HG03521 (cell line): ENCODE results near the gene HLF.

Experiments
- ATAC-seq: cut with Tn5 transposase; IDR thresholded peaks from one replicate; pipeline ENCODE4 v1.9.1; 2021; ENCODE audit warnings: mild to moderate bottlenecking, moderate library complexity; ENCODE audit not compliant: unreplicated experiment

The HLF gene

DNA sequence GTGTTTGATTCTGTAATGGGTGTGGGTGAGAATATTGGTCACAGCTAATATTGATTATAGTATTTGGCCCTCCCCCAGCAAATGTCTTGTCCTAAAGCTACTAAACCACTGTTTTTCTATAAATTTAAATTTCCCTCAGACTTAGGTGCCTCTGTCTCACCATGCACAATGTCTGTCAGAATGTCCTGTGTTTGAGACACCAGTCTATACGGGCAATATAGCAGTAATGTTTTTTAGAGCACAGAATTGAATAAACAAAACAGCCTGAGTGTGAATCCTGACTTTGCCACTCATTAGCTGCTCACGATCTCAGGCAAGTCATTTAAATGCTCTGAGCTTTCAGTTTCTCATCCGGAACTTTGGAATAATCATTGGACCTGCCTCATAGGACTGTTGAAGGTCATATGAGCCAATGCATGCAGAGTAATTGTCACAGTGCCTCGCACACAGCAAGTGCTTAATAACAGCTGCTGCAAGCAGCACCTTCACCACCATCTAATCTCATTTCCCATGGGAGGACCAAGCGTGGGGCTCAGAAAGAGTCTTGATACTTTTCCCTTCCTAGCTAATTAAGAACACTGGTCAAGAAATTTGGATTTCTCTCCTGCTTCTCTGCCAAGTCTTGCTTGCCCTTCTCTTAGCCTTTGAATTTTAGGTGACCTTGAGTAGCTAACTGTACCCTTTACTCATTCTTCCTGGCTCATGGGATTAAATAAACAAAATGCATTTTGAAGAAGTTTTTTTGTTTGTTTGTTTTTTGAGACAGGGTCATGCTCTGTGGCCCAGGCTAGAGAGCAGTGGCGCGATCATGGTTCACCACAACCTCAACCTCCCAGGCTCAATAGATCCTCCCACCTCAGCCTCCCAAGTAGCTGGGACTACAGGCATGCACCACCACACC is 9.8 kb downstream of the HLF start:
- ATAC-seq, result no peak

DNA sequence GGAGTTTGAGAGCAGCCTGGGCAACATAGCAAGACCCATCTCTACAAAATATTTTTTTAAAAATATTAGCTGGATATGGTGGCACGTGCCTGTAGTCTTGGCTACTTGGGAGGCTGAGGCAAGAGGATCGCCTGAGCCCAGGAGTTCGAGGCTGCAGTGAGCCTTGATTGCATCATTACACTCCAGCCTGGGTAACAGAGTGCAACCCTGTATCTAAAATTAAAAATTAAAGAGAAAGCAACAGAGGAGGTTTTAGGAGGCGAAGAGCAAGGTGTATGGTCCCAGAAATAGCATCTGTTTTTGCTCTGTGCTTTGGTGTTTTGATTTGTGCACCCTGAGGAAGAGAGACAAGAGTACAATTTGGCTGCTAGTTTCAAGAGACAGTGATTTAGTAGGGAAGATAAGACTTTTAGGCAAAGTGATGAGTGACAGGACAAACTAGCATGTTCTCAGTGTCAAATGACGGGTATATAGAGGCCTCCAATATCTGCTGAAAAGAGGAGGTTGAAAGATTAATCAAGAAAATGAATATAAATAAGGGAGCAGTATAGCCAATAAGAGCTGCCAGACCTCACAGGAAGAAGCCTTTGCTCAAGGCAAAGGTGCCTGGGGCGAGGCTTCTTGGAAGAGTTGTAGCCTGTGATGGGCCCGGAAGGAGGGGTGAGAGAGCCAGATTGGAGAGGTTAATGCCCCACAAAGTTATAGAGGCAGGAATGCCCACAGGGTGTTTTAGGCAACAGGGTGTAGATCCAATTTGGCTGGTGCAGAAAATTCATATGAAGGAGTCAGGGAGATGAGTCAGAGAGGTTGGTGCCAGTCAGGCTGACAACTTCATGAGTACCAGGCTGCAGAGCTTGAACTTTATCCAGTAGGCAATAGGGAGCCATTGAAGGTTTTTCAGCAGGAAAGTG is 11.4 kb downstream of the HLF start:
- no peak for ATAC-seq

DNA sequence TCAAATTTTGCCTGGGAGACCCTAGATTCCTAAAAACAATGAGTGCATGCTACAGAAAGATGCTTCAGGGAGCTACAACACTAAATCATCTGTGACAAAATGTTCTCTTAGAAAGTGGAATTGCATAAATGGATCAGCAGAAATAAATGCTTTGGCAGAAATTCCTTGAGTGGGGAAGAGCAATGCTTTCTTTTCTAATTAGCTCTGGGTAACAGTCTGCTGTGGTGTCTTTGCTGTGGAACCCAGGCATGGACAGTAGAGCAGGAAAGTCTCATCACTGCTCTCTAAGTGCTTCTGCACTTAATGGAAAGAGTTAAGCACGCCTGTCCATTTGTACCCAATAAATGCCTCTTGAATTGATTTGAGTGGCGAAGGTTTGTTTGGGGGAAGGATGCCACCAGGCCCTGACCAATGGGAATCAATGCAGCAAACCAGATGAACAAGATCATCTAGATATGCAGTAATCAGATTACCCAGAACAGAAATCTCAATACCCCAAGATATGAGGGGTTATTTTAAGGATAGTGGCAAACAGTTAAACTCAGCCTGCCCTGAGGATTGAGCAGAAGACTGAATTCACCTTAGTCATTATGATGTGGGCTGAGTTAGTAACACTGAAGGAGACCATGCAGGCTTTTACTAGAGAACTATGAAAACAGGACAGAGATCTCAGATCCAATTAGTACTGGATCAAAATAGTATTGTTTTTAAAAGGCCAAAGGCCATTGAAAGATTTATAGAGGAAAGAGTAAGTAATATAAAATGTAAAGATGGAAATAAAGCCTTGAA is 13.6 kb downstream of the HLF start:
- no peak for ATAC-seq

DNA sequence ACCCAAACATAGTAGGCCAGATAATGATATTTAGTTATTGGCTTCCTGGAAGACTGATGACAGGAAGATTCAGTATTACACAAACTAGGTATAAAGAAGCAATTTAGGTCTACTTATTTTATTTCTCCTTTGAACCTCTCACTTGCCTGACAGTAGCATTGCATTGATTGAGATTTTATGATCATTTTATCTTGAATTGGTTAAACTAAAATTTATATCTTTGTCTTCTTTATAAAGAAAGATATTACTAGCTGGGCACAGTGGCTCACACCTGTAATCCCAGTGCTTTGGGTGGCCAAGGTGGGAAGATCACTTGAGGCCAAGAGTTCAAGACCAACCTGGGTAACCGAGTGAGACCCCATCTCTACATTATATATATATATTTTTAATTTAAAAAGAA is 14.4 kb downstream of the HLF start:
- no peak for ATAC-seq

DNA sequence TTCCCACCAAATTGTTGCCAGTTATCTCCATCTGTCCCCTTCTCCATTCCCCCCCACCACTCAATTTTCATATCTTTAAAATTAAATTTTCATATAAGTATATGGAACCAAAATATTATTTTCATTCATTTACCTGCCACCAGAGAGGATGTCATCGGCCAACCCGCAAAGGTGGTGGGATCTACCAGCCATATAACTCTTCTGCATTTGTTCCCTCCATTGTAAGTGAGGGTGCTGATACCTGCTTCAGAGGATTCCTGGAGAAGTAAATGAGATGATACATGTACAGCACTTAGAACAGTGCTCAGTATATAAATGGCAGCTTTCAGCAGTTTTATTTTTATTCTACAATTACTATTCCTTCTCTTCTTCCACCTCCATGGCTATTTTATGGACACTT is 15.0 kb downstream of the HLF start:
- no peak for ATAC-seq

DNA sequence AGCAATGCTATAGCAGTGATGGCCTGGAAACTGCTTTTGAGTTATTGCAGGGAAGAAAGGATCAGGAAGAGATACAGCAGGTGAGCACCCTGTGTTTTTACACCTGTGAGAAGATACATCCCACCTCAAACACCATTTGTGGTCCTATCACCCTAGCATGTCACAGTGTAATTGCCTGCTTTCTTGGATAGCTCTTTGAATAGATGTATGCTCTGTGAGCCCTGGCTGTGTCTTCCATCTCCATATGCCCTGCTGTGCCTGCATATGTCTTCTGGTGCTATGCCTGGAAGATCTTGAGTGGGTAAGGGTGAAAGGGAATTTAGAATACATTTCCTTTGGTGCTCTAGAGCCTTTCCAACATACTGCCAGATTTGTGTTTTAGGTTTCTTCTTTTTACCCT is 15.5 kb downstream of the HLF start:
- ATAC-seq, result no peak

DNA sequence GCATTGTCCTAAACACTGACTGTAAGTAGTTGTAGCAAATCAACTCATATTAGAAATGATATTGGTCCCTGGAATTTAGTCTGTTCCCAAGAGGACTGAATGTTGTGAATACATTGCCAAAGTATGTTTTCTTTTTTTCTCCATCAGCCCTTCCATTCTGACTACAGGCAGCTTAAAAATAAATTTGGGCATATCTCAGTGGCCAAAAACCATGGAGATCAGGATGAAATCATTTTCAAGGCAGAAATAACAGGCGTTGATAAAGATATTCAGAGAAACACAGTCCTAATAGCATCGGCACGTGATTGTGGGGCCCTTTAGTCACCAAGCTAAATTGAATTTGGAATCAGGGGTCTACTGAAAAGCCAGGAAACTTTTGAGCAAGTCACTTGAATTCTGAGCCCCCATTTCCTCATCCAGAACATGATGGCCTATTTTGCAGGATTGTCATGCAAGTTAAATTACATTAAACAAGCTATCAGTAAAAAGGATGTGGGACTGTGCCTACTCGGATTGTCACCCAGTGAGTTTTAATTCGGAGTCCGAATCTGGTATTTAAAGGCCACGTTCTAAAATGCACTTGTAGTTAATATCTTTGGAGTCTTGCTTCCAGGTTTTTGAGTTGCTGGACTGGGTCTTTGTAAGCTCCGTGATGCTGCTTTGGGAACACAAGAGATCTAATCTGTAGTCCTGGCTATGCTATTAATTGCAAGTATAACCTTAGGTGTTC is 17.1 kb downstream of the HLF start:
- ATAC-seq, result no peak

DNA sequence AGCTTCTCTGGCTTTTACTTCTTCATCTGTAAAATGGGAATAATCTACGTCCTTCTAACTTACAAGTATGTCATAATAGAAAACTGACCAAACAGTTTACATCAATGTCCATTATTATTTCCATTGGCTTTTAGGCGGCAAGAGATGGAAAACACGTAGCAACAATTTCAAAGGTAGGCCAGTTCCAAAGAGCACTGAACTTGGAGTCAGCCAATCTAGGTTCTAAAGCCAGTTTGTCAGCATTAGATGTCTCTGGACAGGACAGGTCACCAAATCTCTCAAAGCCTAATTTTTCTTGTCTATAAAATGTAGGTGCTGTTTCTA is 17.6 kb downstream of the HLF start:
- ATAC-seq, result no peak

DNA sequence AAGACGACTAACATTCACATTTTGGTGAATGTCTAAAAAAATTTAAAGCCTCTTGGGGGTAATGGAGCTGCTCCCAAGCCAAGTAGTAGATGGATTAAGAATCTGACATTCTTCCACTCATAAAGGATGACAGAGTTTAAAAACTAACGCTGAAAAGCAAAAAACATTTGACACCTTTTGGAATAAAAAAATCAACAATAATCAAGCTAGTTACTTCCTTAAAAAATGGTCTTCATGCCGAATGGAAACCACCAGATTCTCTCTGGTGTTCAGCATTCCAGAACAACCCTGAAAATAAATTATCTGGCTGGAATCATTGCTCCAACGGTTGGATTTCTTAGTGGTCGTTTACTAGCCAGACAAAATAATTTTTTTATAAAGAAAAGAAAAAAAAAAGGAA is 18.0 kb downstream of the HLF start:
- no peak for ATAC-seq

DNA sequence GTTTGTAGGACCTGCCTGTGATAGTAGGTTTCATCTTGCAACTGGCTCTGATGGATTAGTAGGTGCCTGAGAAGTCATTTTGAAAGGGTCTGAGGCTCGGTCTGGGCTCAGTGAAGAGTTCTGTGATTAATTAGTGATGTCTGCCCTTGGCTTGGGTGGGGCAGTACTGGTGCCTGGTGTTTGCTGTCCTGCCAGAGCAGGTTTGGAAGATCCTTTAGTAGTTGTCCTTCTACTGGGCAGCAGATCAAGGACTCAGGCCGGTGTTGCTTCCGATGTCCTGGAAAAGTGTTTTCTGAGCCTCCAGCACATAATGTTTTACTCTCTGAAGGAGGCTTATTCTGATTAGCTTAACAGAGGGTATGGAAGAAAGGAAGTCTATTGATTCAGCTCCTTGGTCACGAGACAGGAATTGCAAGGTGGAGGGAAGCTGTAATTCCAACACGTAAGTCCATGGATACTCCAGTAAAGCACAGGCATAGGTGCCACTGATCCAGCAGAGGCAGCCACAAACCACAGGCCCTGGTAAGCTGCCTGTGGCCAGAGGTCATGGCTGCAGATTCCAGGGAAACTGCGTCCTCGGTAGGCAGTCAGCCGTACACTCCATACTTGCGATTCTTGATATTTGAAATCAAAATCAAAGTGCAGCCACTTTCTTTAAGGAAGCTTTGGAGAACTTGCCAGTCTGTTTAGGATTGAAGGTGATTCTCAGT is 18.7 kb downstream of the HLF start:
- no peak for ATAC-seq

DNA sequence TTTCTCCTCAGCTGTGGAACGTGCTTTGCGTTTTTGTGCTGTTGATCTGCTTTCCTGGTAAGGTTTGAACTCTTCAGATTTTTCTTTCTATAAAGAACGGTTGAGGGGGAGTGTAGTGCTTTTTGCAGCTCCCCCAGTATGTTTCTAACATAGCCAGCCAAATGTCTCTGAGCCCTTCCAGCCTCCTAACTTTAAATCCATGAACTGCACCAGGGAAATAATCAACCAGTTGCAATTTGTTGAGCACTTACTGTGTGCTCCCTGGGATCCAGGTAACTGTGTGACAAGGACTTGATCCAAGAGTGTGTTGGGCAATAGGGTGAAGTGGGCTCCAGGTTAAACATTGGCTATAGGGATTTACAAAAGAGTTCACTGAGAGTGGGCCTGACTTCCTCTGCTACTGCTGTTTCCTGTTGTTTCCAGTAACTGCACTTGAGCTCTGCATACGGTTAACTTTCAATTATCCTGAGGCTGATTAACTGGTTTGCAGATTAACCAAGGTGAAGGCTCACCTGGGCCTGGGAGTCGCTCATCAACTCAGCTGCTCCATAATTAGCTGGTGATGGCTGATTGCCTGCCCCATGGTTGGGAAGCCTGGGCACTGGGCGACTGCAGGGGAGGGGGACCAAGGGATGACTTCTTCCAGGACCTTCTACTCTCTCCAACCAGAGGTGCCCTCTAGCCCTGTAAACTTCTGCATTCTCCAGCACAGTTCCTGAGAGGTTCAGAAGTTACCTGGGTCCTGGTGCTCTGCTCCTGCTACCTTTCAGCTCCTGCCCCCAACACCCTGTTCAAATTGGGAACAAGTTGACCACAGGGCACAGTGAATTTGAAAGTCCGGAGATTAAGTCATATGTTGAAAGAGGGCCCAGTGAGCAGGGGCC is 19.5 kb downstream of the HLF start:
- ATAC-seq, result no peak

DNA sequence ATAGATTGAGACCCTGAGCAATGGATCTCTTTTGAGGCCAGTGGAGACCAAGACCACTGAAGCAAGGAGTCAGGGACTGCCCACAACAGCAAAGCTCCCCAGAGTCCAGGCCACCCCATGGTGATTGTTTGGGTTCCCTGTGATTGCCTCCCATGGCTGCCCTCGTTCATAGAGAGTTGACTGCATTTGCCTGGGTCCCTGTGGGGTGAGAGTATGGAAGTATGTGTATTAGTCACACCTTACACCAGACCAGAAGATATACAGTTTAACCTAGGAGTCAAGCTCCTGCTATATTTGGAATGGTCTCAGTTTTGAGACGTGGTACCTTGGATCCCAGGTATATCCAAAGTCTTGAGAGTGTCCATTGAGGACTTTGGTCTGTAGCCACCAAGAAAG is 20.2 kb downstream of the HLF start:
- ATAC-seq, result no peak

DNA sequence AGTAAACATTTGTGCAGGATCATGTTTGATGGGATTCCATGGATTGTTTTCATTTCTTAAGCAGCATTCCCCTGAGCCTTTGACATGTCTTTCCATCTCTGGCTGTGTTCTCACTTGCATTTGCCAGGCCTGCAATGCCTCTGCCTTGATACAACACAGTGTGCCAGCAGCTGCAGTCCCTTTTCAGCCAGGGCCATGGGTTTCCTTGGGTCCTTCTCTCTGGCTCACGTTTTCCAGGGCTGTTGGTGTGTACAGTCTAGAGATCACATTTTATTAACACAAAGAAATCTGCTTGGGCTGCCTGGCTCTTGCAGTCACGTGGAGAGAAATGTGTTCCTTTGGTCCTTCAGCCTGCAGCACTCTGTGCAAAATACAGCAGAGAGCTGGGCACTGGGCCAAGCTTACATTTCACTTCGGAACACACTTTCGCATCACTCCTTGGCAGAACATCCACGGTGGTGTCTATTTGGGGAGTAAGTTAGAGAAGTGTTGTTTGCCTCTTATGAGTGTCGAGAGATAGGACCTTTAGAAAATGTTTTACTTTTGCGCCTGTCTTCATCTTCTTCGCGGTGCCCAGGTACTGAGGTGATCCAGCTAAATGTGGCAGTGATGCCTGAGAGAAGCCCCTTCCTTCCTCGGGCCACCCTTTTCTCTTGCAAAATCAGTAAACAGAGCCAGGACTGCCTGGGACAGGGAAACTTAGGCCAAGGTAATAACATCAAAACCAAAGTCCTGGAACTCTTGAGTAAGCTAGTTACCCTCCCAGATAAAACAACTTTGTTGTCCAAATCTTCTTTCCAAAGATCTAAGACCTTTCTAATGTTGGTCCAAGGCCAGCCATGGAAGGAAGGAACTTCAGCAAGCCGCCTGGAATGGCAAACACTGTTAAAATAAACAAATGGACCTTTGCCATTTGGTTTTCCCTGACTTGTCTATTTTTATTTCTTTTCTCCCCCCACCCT is 20.9 kb downstream of the HLF start:
- ATAC-seq, result no peak

DNA sequence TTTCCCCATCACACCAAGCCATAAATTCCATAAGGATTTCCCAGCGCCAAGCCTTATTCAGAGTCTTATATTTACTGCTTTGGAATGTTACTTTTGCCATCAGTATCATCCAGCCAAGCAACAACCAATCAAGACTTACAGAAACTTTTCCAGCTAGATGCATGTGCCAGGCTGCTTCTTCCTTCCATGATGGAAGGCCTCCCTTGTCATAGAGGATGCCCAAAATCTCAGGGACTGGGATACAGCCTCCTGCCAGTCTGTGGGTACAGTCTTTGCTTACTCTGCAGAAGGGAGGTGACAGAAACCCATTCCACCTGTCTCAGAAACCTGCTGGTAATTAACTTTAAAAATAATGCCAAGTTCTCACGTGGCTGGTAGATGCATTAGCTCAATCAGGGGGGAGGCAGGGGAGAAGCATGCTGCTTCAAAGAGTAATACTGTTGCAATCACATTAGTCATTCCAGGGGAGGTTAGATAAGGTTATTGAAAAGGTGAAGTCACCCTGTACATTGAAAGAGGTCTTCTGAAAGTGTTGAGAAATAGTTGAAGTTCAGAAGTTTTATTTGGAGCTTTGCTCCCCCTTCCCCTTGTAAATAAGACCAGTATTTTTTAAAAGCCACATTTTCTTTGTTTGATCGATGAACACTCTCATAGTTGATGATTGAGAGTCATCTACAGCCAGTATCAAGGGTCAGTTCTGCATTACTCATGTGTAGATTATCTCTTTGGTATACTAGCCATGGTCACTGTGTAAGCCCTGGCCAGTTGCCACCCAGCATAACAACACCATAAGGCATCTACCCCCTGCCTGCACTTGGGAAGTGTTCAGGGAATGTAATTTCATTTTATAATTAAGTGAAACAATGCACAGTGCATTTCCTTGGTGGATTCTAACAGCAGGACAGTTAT is 22.2 kb downstream of the HLF start:
- ATAC-seq, result no peak

DNA sequence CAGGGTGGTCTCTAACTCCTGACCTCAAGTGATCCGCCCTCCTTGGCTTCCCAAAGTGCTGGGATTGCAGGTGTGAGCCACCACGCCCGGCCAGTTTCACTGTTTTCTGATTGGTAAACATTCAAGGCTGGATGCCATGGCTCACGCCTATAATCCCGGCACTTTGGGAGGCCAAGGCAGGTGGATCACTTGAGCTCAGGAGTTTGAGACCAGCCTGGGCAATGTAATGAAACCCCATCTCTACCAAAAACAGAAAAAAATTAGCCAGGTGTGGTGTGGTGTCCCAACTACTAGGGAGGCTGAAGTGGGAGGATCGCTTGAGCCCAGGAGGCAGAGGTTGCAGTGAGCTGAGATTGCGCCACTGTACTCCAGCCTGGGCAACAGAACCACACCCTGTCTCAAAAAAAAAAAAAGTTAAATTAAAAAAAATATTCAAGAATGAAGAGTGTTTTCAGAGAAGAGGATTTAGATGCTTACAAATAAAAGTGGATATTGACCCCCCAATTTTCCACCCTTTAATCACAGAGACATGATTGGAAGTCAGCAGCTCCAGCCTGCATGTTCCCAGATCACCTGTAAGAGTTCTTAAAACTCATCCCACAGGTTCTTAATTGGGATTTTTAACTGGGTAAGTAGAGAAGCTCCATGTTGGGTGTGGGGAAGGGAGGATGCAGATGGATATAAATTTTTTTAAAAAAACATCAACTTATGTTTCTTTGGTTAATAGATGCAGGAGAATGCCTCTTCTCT is 23.8 kb downstream of the HLF start:
- no peak for ATAC-seq

DNA sequence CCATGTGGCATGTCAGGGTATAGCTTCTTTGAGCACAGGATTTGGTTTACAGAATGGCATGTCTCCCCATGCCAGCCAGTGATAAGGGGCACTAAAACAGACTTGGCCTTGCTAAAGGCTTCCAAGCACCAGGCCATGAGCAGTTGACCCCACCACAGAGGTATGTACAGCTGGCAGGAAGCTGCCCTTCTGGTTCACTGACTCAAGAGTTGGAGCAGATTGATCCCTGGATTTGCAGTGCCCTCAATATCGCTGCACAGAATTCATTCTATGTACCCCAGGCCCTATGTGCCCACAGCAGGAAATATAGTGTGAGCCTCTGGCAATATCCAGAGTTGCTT is 24.3 kb downstream of the HLF start:
- ATAC-seq, result no peak
